Testis (tissue), 3 donors: Measurements from ENCODE around the gene FMNL2. TPM values are rescaled to one million over a fixed set of nuclear protein-coding genes. Genes with fewer than 3 reads are reported as not detected.

Experiments used
- DNase-seq: peaks from one replicate; pipeline ENCODE4 v3.0.0-alpha.2; 2019
- H3K27ac ChIP-seq, 2 donors: fragments of 200-600 bp; sonication (generic); one replicate each; pipeline ENCODE4 v1.5.1; 2019
- H3K27me3 ChIP-seq: fragments of 200-600 bp; sonication (generic); one replicate; pipeline ENCODE4 v1.5.1; 2019
- H3K36me3 ChIP-seq: fragments of 200-600 bp; sonication (generic); one replicate; pipeline ENCODE4 v1.5.1; 2017; ENCODE audit warnings: low read depth; ENCODE audit errors: missing control alignments
- H3K4me1 ChIP-seq: fragments of 200-600 bp; sonication (generic); one replicate; pipeline ENCODE4 v1.5.1; 2019
- H3K4me3 ChIP-seq, 2 donors: fragments of 200-600 bp; sonication (generic); one replicate each; pipeline ENCODE4 v1.5.1; 2017 to 2019
- H3K9me3 ChIP-seq: fragments of 200-600 bp; sonication (generic); one replicate; pipeline ENCODE4 v1.5.1; 2017
- POLR2A ChIP-seq: fragments of 450-650 bp; IDR thresholded peaks from one replicate; pipeline ENCODE4 v1.6.1; 2017; ENCODE audit warnings: antibody characterized with exemption, mild to moderate bottlenecking, moderate library complexity
- WGBS, 2 donors: methylation state at CpG; one replicate each; pipeline ENCODE4 v1.1.5; 2018; 5-methylcytosine and 5-hydroxymethylcytosine counted together
- intact Hi-C: fragments of 100-400 bp; cut with DNase I; formaldehyde crosslinking; loops from one replicate; pipeline ENCODE4 v1.15.1; 2023; ENCODE audit warnings: low total_unique reads
- polyA plus RNA-seq: library from polyadenylated mRNA; stranded (reverse); fragments of 350-450 nt; fragmentation: Illumina TruSeq; extraction: RNeasy Lipid Tissue Mini Kit (QIAGEN cat#74804); gene quantifications from one replicate; pipeline ENCODE4 v1.2.3, GENCODE V29; 2014; ENCODE audit warnings: low read depth, low replicate concordance; ENCODE audit not compliant: insufficient read depth
- total RNA-seq, 2 donors: library from RNA; depleted of rRNA; stranded (reverse); fragments of >200 nt; gene quantifications; one replicate each; pipeline ENCODE4 v1.2.3, GENCODE V29; 2016
- TF ChIP-seq, protein P1 (sequence below), 3 experiments: fragments of 450-650 bp in 2 of 3; fragments of 200-600 bp in 1 of 3; sonication (generic) in 1 of 3; IDR thresholded peaks; one replicate each; pipeline ENCODE4 v1.5.1; 2016 to 2019; ENCODE audit warnings: antibody characterized with exemption in 3 of 3, mild to moderate bottlenecking in 2 of 3, moderate library complexity in 1 of 3

The FMNL2 gene
- total and polyA plus RNA-seq, 3 donors from 2014 or later: 15.4 to 19.8 (median 16.8) TPM

DNA sequence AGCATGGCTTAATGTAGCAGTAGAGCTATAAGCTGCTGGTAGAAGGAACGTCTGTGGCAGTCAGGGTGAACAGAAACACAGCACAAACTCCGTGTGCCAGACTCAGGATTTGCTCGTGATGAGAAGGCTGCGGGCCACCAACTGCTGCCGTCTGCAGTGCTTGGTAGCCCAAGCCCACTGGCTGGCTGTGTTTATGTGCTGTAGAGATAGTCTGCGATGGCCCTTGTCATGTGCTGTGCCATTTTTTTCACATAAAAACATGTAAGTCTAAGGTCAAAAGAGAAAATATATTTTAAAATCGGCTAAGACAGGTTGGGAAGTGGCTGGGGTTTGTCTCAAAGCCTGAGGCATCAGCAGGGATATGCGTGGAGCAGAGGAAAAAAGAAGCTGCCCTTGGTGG, 303.6 kb downstream of the FMNL2 start:
- Histone ChIP-seq H3K4me3 (no peak overlapping the region), H3K4me1 (peaks cover 4% of the 10 kb centered on the region), H3K27ac (no peak overlapping the region), H3K27me3 (no peaks in the 10 kb centered on the region), H3K36me3 (no peaks in the 10 kb centered on the region), H3K9me3 (no peaks in the 10 kb centered on the region)
- DNase-seq: no peak
- 77% methylated on average over 8 of the region's 8 CpGs for WGBS, 2 donors
- intact Hi-C loops: loop anchor here (5.0 kb wide), 1 partner anchor 451 kb away; no protein-coding TSS in a partner anchor
- no peak for TF ChIP-seq POLR2A
- TF ChIP-seq, protein P1, sequence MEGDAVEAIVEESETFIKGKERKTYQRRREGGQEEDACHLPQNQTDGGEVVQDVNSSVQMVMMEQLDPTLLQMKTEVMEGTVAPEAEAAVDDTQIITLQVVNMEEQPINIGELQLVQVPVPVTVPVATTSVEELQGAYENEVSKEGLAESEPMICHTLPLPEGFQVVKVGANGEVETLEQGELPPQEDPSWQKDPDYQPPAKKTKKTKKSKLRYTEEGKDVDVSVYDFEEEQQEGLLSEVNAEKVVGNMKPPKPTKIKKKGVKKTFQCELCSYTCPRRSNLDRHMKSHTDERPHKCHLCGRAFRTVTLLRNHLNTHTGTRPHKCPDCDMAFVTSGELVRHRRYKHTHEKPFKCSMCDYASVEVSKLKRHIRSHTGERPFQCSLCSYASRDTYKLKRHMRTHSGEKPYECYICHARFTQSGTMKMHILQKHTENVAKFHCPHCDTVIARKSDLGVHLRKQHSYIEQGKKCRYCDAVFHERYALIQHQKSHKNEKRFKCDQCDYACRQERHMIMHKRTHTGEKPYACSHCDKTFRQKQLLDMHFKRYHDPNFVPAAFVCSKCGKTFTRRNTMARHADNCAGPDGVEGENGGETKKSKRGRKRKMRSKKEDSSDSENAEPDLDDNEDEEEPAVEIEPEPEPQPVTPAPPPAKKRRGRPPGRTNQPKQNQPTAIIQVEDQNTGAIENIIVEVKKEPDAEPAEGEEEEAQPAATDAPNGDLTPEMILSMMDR (IDR thresholded peaks at IDR 0.05): no peak

DNA sequence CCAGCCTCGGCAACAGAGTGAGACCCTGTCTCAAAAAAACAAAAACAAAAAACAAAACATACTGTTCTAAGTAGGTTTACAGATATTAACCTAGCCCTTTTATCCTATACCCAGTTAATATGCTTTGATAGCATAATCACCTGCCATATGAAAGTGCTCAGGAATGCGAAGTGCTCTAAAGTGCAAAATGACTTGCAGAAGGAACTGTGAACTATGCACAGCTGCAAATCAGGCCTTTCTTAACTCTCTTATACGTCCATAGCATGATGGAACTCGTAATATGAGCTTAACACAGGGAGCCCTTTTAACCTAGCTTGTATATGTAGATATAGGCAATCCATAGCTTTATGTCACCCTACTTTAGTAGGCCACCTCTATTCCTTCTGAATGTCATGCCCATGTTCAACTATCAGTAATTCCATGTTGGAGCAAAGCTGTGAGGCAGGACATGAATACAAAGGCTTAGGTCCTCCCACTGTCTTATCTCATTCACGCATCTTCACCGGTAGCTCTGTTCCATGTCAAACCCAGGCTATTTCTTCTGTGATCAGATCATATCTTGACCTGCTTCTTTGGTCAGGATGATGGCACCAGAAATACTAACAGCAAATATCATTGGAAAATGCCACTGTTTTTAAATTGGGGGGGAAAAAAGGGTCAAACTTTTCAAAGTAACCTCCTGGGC, 309.4 kb downstream of the FMNL2 start:
- intact Hi-C loops: no loop called here
- H3K36me3 ChIP-seq: no peaks in the 10 kb centered on the region

GRCh38 chr2:152646264-152646663, 311.3 kb downstream of the FMNL2 start:
- Histone ChIP-seq H3K4me1 (peaks cover 7% of the 10 kb centered on the region), H3K4me3 (no peak overlapping the region), H3K27me3 (no peaks in the 10 kb centered on the region), H3K36me3 (no peaks in the 10 kb centered on the region), H3K9me3 (no peaks in the 10 kb centered on the region), H3K27ac (no peak overlapping the region)
- intact Hi-C loops: no loop called here
- DNase-seq: no peak
- 63 to 67% methylated on average over 4 of the region's 4 CpGs for WGBS, 2 donors
- TF ChIP-seq, protein P1 (IDR thresholded peaks at IDR 0.05): no peak
- no peak for TF ChIP-seq POLR2A

More for the DNA sequence above, 309.4 kb downstream of the FMNL2 start:
- Histone ChIP-seq H3K27ac (no peak overlapping the region), H3K9me3 (no peaks in the 10 kb centered on the region), H3K27me3 (no peaks in the 10 kb centered on the region), H3K4me3 (no peak overlapping the region), H3K4me1 (peaks cover 7% of the 10 kb centered on the region)
- 87 to 91% methylated on average over 6 of the region's 6 CpGs for WGBS, 2 donors
- TF ChIP-seq, protein P1 (IDR thresholded peaks at IDR 0.05): no peak
- no peak for TF ChIP-seq POLR2A
- DNase-seq: no peak

DNA sequence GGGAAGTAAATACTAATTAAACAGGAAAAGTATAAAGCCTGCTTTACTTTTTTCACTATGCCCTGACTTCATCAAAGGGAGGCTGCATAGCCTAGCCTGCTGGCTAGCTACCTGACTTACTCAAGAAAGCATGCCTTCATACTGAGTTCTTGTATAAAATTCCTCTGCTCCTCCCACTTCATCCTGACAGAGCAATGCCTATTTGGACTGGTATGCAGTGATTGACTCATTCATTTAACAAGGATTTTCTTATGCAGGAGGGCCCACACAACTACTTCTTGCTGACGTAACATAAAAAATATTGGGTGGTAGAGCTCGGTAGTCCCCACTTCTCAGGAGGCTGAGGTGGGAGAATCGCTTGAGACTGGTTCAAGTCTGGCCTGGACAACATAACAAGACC, 311.8 kb downstream of the FMNL2 start:
- no peak overlapping the region for H3K4me3 ChIP-seq
- no peaks in the 10 kb centered on the region for H3K36me3 ChIP-seq
- no peak overlapping the region for H3K27ac ChIP-seq
- no peak for DNase-seq
- no peaks in the 10 kb centered on the region for H3K27me3 ChIP-seq
- TF ChIP-seq POLR2A: no peak
- H3K9me3 ChIP-seq: no peaks in the 10 kb centered on the region
- intact Hi-C loops: no loop called here
- WGBS, 2 donors: 81 to 86% methylated on average over 3 of the region's 3 CpGs
- peaks cover 7% of the 10 kb centered on the region for H3K4me1 ChIP-seq

DNA sequence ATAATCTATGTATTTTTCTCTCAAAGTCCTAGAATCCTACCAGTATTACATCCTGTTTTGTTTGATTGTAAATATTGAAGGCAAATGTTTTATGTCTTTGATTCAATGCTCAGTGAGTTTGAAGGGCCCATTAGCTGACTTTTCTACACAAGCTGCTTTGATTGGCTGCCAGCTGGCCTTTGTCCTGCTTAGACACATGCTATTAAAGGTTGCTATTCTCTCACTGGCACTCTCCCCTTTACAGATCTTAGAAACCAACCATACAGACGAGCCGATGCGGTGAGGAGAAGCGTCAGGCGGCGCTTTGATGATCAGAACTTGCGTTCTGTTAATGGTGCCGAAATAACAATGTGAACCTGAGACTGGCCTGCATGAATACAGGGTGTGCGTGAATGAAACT, 312.6 kb downstream of the FMNL2 start:
- Histone ChIP-seq H3K9me3 (no peaks in the 10 kb centered on the region), H3K27me3 (no peaks in the 10 kb centered on the region), H3K27ac (peak overlapping the region in 1 of 2 donors; percentile 13), H3K4me3 (no peak overlapping the region), H3K36me3 (no peaks in the 10 kb centered on the region), H3K4me1 (peaks cover 7% of the 10 kb centered on the region)
- intact Hi-C loops: no loop called here
- TF ChIP-seq POLR2A: no peak
- TF ChIP-seq, protein P1 (IDR thresholded peaks at IDR 0.05): no peak
- DNase-seq: peak; percentile 63
- 37 to 54% methylated on average over 9 of the region's 9 CpGs for WGBS, 2 donors
